ENCODE measurements around the gene RAD54L.

RAD54L gene

GRCh38 chr1:46295306-46295705 is 47.7 kb downstream of the RAD54L start:
- TF ChIP-seq, protein P1, sequence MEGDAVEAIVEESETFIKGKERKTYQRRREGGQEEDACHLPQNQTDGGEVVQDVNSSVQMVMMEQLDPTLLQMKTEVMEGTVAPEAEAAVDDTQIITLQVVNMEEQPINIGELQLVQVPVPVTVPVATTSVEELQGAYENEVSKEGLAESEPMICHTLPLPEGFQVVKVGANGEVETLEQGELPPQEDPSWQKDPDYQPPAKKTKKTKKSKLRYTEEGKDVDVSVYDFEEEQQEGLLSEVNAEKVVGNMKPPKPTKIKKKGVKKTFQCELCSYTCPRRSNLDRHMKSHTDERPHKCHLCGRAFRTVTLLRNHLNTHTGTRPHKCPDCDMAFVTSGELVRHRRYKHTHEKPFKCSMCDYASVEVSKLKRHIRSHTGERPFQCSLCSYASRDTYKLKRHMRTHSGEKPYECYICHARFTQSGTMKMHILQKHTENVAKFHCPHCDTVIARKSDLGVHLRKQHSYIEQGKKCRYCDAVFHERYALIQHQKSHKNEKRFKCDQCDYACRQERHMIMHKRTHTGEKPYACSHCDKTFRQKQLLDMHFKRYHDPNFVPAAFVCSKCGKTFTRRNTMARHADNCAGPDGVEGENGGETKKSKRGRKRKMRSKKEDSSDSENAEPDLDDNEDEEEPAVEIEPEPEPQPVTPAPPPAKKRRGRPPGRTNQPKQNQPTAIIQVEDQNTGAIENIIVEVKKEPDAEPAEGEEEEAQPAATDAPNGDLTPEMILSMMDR (conservative IDR thresholded peaks at IDR 0.05), result no peak
- no peak overlapping the region for H3K27ac ChIP-seq

DNA sequence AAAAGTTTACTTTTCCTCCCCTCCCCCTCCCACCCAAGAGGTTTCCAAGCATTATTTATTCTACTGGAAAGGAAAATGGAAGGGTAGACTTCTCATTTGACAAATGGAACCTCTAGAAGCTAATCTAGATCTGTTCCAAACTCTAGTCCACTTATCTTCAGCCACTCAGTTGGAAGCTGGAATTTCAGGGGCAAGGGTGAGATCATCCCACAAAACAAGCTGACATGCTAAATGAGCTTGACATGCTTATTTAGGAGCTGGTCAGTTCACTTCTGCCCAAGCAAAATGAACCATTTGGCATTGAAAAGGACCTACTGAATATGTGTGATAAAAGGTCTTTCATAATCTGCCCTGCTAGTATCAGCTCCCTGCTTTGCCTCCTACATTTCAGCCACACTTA is 50.8 kb downstream of the RAD54L start:
- TF ChIP-seq, protein P1 (conservative IDR thresholded peaks at IDR 0.05), result no peak
- H3K27ac ChIP-seq, result no peak overlapping the region

GRCh38 chr1:46300673-46301405 is 53.3 kb downstream of the RAD54L start:
- peak overlapping the region; percentile 98 for H3K27ac ChIP-seq
- TF ChIP-seq, protein P1 (conservative IDR thresholded peaks at IDR 0.05), result no peak

DNA sequence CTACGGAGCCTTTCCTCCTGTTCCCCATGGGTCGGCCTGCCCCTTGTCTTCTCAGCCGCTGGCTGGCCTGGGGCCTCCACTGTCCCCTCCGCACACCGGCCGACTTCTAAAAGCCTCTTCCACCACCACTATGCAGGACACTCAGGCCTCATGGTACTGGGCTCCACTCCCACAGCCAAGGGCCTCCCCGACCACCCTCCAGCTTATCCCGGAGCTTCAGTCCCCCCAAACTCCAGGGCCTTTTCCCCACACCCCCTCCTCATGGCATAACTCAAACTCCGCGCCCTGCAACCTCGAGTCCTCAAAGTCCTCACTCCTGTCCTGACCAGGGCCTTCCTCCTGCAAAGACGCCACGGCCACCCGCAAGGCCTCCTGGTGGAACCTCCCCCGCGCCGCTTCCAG is 53.8 kb downstream of the RAD54L start:
- TF ChIP-seq, protein P1 (conservative IDR thresholded peaks at IDR 0.05), result no peak
- H3K27ac ChIP-seq, result peak overlapping the region; percentile 98

- TF ChIP-seq, protein P1 (conservative IDR thresholded peaks at IDR 0.05), result no peak
- H3K27ac ChIP-seq, result peak overlapping the region; percentile 98
Observed at GRCh38 chr1:46301808-46302640, 54.5 kb downstream of the RAD54L start.

DNA sequence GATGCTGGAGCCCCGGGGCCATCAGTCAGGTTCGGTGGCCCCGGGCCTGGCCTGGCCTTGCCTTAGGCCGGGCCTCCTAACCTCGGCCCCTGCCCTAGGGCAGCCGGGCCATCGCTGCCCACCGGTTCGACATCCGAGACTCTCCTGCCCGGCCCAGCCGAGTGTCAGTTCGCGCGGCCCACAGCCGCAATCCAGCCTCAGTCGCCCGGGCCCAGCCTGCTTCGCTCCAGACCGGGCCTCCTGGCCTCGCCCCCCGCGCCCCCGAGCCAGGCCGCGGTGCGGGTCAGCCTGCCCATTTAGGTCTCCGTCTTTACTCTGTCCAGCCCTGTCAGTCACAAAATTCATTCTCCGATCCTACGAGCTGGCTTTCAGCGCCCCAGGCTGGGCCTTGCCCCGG is 55.1 kb downstream of the RAD54L start:
- TF ChIP-seq, protein P1 (conservative IDR thresholded peaks at IDR 0.05), result no peak
- H3K27ac ChIP-seq, result peak overlapping the region; percentile 98

GRCh38 chr1:46303038-46303871 is 55.7 kb downstream of the RAD54L start, which contains the start of the genes LRRC41 and UQCRH:
LRRC41 (minus strand) TSS chr1:46303616; CDS start chr1:46303322, 294 bp downstream.
UQCRH (plus strand) TSS chr1:46303698; CDS start chr1:46303767, 69 bp downstream.
- H3K27ac ChIP-seq, result peak within 1 kb of the TSS; percentile 98
- TF ChIP-seq, protein P1 (conservative IDR thresholded peaks at IDR 0.05), result no peak

Data from VCaP (cell line).